ENCODE measurements around the gene ZNF385D. TPM values are rescaled to one million over a fixed set of nuclear protein-coding genes. Genes with fewer than 3 reads are reported as not detected.

Gene ZNF385D
- total and polyA plus RNA-seq, 8 donors, result 1.6 to 28.6 (median 17.5) TPM

DNA sequence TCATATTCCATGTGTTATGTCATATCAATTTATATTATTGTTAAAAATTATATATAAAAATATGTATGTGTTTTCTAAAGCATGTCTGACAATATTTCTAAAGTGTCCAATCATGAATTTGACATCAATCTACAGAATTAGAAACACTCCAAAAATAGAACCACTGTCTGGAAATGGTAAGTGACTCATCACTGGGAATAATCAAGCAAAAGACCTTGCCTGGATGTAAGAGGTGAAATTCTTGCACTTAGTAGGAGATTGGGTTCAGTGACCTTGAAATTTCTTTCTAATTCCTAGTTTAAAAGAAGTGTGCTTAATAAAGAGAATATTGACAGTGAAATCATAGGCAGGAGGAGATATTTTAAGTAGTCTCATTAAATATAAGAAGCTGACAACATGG, 188.8 kb downstream of the ZNF385D start:
- Histone ChIP-seq H3K27ac (no peak overlapping the region), H3K4me1 (no peaks in the 10 kb centered on the region), H3K27me3 (no peaks in the 10 kb centered on the region), H3K4me3 (no peak overlapping the region), H3K36me3 (no peaks in the 10 kb centered on the region), H3K9me3 (peaks cover 0 to 2% of the 10 kb centered on the region in 2 donors)
- ATAC-seq (no peak), DNase-seq (no peak)
- intact Hi-C loops (cut with DNase I), result no loop called here
- TF ChIP-seq, protein P1, sequence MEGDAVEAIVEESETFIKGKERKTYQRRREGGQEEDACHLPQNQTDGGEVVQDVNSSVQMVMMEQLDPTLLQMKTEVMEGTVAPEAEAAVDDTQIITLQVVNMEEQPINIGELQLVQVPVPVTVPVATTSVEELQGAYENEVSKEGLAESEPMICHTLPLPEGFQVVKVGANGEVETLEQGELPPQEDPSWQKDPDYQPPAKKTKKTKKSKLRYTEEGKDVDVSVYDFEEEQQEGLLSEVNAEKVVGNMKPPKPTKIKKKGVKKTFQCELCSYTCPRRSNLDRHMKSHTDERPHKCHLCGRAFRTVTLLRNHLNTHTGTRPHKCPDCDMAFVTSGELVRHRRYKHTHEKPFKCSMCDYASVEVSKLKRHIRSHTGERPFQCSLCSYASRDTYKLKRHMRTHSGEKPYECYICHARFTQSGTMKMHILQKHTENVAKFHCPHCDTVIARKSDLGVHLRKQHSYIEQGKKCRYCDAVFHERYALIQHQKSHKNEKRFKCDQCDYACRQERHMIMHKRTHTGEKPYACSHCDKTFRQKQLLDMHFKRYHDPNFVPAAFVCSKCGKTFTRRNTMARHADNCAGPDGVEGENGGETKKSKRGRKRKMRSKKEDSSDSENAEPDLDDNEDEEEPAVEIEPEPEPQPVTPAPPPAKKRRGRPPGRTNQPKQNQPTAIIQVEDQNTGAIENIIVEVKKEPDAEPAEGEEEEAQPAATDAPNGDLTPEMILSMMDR (IDR thresholded peaks at IDR 0.05), result no peak

DNA sequence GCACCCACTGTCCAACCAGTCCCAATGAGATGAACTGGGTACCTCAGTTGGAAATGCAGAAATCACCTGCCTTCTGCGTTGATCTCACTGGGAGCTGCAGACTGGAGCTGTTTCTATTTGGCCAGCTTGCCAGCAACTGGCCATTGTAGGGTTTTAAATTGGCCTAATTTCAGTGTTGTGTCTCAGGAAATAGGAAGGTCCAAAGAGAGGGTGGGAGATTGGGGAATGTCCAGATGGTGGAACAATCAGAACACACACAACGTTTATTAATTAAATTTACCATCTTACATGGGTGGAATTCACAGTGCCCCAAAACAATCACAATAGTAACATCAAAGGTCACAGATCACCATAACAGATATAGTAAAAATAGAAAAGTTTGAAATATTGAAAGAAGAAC, 189.5 kb downstream of the ZNF385D start:
- no peak overlapping the region for H3K4me3 ChIP-seq
- peaks cover 0 to 6% of the 10 kb centered on the region in 2 donors for H3K9me3 ChIP-seq
- ATAC-seq (no peak), DNase-seq (no peak)
- intact Hi-C loops (cut with DNase I), result no loop called here
- no peaks in the 10 kb centered on the region for H3K27me3 ChIP-seq
- no peaks in the 10 kb centered on the region for H3K36me3 ChIP-seq
- H3K27ac ChIP-seq, result no peak overlapping the region
- TF ChIP-seq, protein P1 (IDR thresholded peaks at IDR 0.05), result no peak
- no peaks in the 10 kb centered on the region for H3K4me1 ChIP-seq

DNA sequence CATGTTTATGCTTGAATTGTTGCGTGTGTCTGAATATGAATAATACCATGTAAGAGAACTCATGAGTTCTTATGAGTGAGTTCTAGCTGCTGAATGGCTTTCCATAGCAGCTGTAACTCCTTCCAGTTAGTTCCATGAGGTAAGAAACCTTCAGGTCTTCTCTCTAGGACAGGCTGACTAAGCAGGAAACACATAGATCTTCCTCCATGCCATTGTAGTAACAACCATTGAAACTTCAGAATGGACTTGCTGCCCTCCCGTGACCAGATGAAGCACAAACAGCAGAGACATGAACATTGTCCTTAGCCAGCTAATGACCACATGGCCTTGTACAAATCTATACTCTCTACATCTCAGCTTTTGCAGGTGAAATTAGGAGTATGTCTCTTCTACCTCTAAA, 200.0 kb downstream of the ZNF385D start:
- no peak for ATAC-seq
- Histone ChIP-seq H3K4me3 (no peak overlapping the region), H3K4me1 (no peaks in the 10 kb centered on the region), H3K27ac (no peak overlapping the region), H3K27me3 (no peaks in the 10 kb centered on the region), H3K36me3 (no peaks in the 10 kb centered on the region), H3K9me3 (no peaks in the 10 kb centered on the region)
- no peak for DNase-seq
- TF ChIP-seq, protein P1 (IDR thresholded peaks at IDR 0.05), result no peak
- intact Hi-C loops (cut with DNase I), result no loop called here

DNA sequence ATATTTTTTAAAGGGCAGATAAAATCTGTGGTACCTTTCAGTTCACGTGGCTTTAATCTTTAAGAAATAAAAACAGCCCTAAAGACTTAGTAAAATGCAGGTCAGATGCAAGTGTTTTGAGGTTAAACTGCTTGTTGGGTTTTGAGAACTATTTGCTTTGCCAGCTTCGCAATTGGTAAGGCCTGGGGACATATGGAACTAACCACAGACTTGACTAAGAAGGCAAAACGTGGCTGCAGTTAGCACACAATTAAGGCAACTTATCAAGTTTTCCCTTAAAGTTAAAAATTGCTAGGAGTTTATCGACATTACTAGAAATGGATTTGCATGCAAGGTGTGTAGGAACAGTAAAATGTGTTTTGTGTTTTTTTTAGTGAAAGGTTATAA, 206.9 kb downstream of the ZNF385D start:
- TF ChIP-seq, protein P1 (IDR thresholded peaks at IDR 0.05), result no peak
- DNase-seq (no peak), ATAC-seq (no peak)
- no peak overlapping the region for H3K27ac ChIP-seq
- H3K4me1 ChIP-seq, result no peaks in the 10 kb centered on the region
- peaks cover 0 to 4% of the 10 kb centered on the region in 2 donors for H3K9me3 ChIP-seq
- no peaks in the 10 kb centered on the region for H3K27me3 ChIP-seq
- intact Hi-C loops (cut with DNase I), result no loop called here
- no peaks in the 10 kb centered on the region for H3K36me3 ChIP-seq
- no peak overlapping the region for H3K4me3 ChIP-seq

DNA sequence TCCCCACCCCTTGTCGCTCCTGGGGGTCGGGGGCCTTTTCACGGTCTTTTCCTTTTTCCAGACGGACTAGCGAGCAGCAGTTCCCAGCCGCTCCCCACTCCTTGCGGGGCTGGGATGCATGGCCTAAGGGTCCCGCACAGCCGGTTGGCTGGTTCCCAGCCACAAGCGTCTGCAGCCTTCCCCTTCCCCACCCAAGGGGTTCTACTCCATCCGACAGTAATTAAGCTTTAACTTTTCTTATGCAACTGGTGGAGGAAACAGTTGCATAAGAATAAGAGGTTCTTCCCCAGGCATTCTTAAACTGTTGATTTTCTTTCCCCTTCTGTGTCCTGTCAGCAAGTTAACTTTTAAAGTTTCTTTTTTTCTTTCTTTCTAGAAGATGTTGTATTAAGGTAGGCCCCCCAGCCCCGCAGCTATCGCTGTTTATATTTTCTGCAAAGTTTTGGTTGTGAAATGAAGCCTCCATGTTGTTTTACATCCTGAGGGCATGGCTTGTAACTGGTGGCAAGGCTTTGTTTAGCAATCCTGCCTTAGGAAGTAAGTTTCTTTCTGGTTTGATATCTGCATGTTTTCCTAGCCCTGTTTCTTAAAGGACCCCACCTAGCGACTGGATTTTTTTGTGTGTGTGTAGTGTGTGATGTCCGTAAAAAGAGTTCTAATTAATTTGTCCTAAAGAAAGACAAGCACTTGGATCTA, 207.5 kb downstream of the ZNF385D start:
- intact Hi-C loops (cut with DNase I), result no loop called here
- TF ChIP-seq, protein P1 (IDR thresholded peaks at IDR 0.05), result no peak
- Histone ChIP-seq H3K4me1 (no peaks in the 10 kb centered on the region), H3K4me3 (no peak overlapping the region), H3K36me3 (no peaks in the 10 kb centered on the region), H3K27me3 (no peaks in the 10 kb centered on the region), H3K9me3 (peaks cover 0 to 4% of the 10 kb centered on the region in 2 donors), H3K27ac (no peak overlapping the region)
- no peak for ATAC-seq
- DNase-seq, result peak in 1 of 4 donors; percentile 51
